Sigmoid colon (tissue), 7 donors: ENCODE measurements around the gene CRTC2. TPM values are rescaled to one million over a fixed set of nuclear protein-coding genes. Genes with fewer than 3 reads are reported as not detected.

Experiments
- DNase-seq: peaks from one replicate; pipeline ENCODE4 v3.0.0-alpha.2; 2019
- H3K27ac ChIP-seq, 4 donors: fragments of 200-600 bp; sonication (generic); one replicate each; pipeline ENCODE4 v1.5.1; 2016 to 2019; ENCODE audit warnings: mild to moderate bottlenecking in 1 of 4
- H3K27me3 ChIP-seq, 3 donors: fragments of 200-600 bp; sonication (generic); one replicate each; pipeline ENCODE4 v1.5.1; 2019; ENCODE audit warnings: mild to moderate bottlenecking in 1 of 3
- H3K36me3 ChIP-seq, 4 donors: fragments of 200-600 bp; sonication (generic); one replicate each; pipeline ENCODE4 v1.5.1; 2016 to 2019
- H3K4me1 ChIP-seq, 4 donors: fragments of 200-600 bp; sonication (generic); one replicate each; pipeline ENCODE4 v1.5.1; 2017 to 2019
- H3K4me3 ChIP-seq, 4 donors: fragments of 200-600 bp; sonication (generic); one replicate each; pipeline ENCODE4 v1.5.1; 2017 to 2019; ENCODE audit warnings: mild to moderate bottlenecking in 2 of 4, moderate library complexity in 1 of 4
- H3K9me3 ChIP-seq, 4 donors: fragments of 200-600 bp in 3 of 4; sonication (generic) in 3 of 4; one replicate each; pipeline versions ENCODE4 v1.5.1 to v1.6.1; 2013 to 2019
- EP300 ChIP-seq, 4 donors: sonication (generic); formaldehyde crosslinking; IDR thresholded peaks; one replicate each; pipeline ENCODE4 v1.6.1; 2017; ENCODE audit warnings: antibody characterized with exemption in 4 of 4
- POLR2A ChIP-seq, 2 donors: fragments of 450-650 bp; IDR thresholded peaks; one replicate each; pipeline ENCODE4 v1.6.1; 2016; ENCODE audit warnings: antibody characterized with exemption in 2 of 2, mild to moderate bottlenecking in 2 of 2, moderate library complexity in 2 of 2
- POLR2AphosphoS5 ChIP-seq, 4 donors: sonication (generic); formaldehyde crosslinking; IDR thresholded peaks; one replicate each; pipeline ENCODE4 v1.6.1; 2017; ENCODE audit warnings: antibody characterized with exemption in 4 of 4
- WGBS, 2 donors: extraction: QIAGEN DNeasy Blood & Tissue Kit; methylation state at CpG; one replicate each; pipeline ENCODE4 v1.1.7; 2013; 5-methylcytosine and 5-hydroxymethylcytosine counted together
- intact Hi-C: fragments of 100-400 bp; cut with DNase I; formaldehyde crosslinking; loops from one replicate; pipeline ENCODE4 v1.15.1; 2023
- polyA plus RNA-seq, 3 donors: library from polyadenylated mRNA; stranded (reverse); fragments of 200-250 nt; gene quantifications; one replicate each; pipeline ENCODE4 v1.2.3, GENCODE V29; 2013
- total RNA-seq, 4 donors: library from RNA; depleted of rRNA; stranded (reverse); fragments of >200 nt; gene quantifications; one replicate each; pipeline ENCODE4 v1.1.0, GENCODE V29; 2016
- TF ChIP-seq, protein P1 (sequence below), 4 experiments: fragments of 450-650 bp in 3 of 4; fragments of 200-600 bp in 1 of 4; IDR thresholded peaks; one replicate each; pipeline ENCODE4 v1.5.1; 2016 to 2019; ENCODE audit warnings: antibody characterized with exemption in 4 of 4, mild to moderate bottlenecking in 3 of 4, moderate library complexity in 2 of 4
- donor health status: healthy with polysubstance abuse.
- donor health status: Bipolar disorder and iron deficiency.
- donor health status: healthy.

The CRTC2 gene
- total and polyA plus RNA-seq, 7 donors = 13.7 to 32.9 (median 17.8) TPM

DNA sequence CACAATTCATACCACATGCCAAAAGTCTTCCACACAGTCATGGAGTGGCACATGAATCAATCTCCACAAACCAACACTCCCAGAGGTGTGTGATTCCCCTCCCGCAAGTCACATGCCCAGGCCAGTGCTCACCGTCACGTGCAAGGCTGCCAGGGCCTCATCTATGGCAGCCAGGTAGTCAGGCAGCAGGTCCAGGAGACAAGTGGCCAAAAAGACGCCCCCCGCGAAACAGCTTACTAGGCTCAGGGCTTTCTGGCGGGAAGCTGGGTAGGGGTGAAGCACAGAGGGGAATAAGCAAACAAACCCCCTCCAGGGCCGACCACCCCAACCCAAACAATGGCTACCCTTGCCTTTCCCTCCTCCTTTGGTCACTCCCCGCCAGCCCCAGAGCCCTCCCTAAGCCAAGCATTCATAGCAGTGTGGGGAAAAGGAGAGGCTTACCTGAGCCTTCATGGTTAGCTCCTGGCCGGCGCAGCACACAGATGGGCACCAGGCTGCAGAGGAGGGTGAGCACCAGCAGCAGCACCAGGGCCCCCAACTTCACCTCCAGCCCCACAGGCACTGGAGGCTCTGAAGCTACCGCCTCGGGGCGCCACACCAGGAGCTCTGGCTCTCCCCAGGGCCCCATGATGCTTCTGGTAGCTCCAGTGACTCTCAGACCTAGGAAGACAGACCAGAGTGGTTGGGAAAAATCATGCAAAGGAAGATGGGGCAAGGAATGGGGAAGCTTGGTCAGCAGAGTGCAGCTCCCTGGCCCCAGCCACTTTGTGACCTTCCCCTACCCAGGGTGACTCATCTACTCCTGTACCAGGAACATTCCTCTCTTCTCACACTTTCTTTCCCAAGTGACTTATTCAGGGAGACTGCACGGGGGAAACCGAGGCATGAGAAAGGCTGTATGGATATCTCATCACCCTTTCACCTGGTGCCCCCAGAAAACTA is 3.9 kb upstream of the CRTC2 start:
- peak; percentile 77 for DNase-seq
- intact Hi-C loops = no loop called here
- peaks cover 0 to 64% (median 51%) of the 10 kb centered on the region in 4 donors for H3K4me1 ChIP-seq
- H3K27ac ChIP-seq = peak overlapping the region; percentile 95 to 98 (median 96)
- no peaks in the 10 kb centered on the region for H3K27me3 ChIP-seq
- peak overlapping the region; percentile 62 to 84 (median 80) for H3K4me3 ChIP-seq
- 50 to 56% methylated on average over 16 of the region's 16 CpGs for WGBS, 2 donors
- H3K9me3 ChIP-seq = no peaks in the 10 kb centered on the region
- TF ChIP-seq POLR2A (IDR thresholded peaks at IDR 0.05) = no peak
- TF ChIP-seq, protein P1, sequence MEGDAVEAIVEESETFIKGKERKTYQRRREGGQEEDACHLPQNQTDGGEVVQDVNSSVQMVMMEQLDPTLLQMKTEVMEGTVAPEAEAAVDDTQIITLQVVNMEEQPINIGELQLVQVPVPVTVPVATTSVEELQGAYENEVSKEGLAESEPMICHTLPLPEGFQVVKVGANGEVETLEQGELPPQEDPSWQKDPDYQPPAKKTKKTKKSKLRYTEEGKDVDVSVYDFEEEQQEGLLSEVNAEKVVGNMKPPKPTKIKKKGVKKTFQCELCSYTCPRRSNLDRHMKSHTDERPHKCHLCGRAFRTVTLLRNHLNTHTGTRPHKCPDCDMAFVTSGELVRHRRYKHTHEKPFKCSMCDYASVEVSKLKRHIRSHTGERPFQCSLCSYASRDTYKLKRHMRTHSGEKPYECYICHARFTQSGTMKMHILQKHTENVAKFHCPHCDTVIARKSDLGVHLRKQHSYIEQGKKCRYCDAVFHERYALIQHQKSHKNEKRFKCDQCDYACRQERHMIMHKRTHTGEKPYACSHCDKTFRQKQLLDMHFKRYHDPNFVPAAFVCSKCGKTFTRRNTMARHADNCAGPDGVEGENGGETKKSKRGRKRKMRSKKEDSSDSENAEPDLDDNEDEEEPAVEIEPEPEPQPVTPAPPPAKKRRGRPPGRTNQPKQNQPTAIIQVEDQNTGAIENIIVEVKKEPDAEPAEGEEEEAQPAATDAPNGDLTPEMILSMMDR (IDR thresholded peaks at IDR 0.05) = no peak
- TF ChIP-seq EP300 (IDR thresholded peaks at IDR 0.05) = no peak
- TF ChIP-seq POLR2AphosphoS5 (IDR thresholded peaks at IDR 0.05) = no peak
- peaks cover 0 to 21% (median 6%) of the 10 kb centered on the region in 4 donors for H3K36me3 ChIP-seq

DNA sequence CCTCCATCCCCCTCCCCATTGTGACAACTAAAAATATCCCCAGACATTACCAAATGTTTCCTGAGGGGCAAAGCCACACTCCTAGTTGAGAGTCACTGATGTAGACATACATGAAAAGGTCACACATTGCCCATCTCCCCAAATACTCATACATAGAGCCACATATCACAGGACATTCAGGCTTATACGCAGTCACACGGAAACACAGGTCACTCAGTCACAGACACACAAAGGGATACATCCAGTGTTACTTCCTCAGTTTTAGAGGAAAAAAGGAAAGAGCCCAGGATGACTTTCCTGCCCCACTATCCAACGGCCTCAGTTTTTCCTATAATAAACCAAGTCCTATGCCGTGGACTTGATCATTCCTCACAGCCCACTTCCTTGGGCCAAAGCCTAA is 3.0 kb upstream of the CRTC2 start:
- no peak overlapping the region for H3K4me3 ChIP-seq
- intact Hi-C loops = no loop called here

DNA sequence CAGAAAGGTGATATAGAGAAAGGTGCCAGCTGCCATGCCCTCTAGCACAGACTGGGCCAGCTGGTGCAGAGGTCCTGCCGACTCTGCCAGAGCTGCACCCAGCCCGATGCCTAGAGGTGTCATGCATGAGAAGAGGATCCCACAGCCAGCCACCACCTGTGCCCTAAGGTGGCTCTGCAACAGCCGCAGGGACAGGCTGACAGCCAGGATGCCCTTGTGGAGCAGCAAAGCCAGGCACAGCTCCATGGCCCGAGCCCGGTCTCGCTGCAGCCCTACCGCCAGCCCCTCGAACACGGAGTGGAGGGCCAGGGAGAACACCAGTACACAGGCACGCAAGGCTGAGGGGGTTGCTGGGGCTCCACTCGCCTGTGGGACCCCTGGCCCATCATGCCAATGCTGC is 1.8 kb upstream of the CRTC2 start:
- no peaks in the 10 kb centered on the region for H3K9me3 ChIP-seq
- WGBS, 2 donors = 94 to 97% methylated on average over 11 of the region's 11 CpGs
- TF ChIP-seq POLR2AphosphoS5 (IDR thresholded peaks at IDR 0.05) (no peak), POLR2A (IDR thresholded peaks at IDR 0.05) (no peak), EP300 (IDR thresholded peaks at IDR 0.05) (no peak)
- TF ChIP-seq, protein P1 (IDR thresholded peaks at IDR 0.05) = no peak
- DNase-seq = no peak
- H3K36me3 ChIP-seq = peaks cover 0 to 21% (median 6%) of the 10 kb centered on the region in 4 donors
- peaks cover 0 to 69% (median 60%) of the 10 kb centered on the region in 4 donors for H3K4me1 ChIP-seq
- no peaks in the 10 kb centered on the region for H3K27me3 ChIP-seq
- intact Hi-C loops = no loop called here
- H3K4me3 ChIP-seq = no peak overlapping the region
- peak overlapping the region in 3 of 4 donors; percentile 93 to 98 (median 98) for H3K27ac ChIP-seq

More for the DNA sequence above, 3.0 kb upstream of the CRTC2 start:
- H3K27ac ChIP-seq = peak overlapping the region; percentile 95 to 98 (median 96)
- H3K27me3 ChIP-seq = no peaks in the 10 kb centered on the region
- H3K4me1 ChIP-seq = peaks cover 0 to 68% (median 56%) of the 10 kb centered on the region in 4 donors
- peaks cover 0 to 21% (median 6%) of the 10 kb centered on the region in 4 donors for H3K36me3 ChIP-seq
- WGBS, 2 donors = 84 to 91% methylated on average over 4 of the region's 4 CpGs
- no peak for DNase-seq
- TF ChIP-seq POLR2AphosphoS5 (IDR thresholded peaks at IDR 0.05) (no peak), EP300 (IDR thresholded peaks at IDR 0.05) (no peak), POLR2A (IDR thresholded peaks at IDR 0.05) (no peak)
- TF ChIP-seq, protein P1 (IDR thresholded peaks at IDR 0.05) = no peak
- H3K9me3 ChIP-seq = no peaks in the 10 kb centered on the region

DNA sequence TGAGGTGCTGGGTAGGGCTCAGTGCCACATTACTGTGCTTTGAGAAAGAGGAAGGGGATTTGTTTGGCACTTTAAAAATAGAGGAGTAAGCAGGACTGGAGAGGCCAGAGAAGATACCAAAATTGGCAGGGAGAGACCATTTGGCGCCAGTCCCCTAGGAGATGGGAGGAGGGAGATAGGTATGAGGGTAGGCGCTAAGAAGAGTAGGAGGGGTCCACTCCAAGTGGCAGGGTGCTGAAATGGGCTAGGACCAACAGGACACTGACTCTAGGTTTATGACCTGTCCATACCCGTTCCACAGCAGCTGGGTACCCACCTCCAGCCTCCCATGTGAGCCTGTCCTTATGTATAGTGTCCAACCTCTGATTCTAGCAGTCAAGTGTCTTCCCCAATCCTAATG is 1.0 kb upstream of the CRTC2 start:
- Histone ChIP-seq H3K4me3 (peak overlapping the region in 1 of 4 donors; percentile 77), H3K36me3 (peaks cover 0 to 26% (median 7%) of the 10 kb centered on the region in 4 donors), H3K27ac (peak overlapping the region; percentile 93 to 98 (median 97)), H3K4me1 (peaks cover 0 to 64% (median 56%) of the 10 kb centered on the region in 4 donors), H3K27me3 (no peaks in the 10 kb centered on the region), H3K9me3 (no peaks in the 10 kb centered on the region)
- TF ChIP-seq EP300 (IDR thresholded peaks at IDR 0.05) (no peak), POLR2AphosphoS5 (IDR thresholded peaks at IDR 0.05) (no peak), POLR2A (IDR thresholded peaks at IDR 0.05) (no peak)
- TF ChIP-seq, protein P1 (IDR thresholded peaks at IDR 0.05) = no peak
- intact Hi-C loops = loop anchor here (5.0 kb wide), 1 partner anchor 37 kb away; the partner anchor contains the start of gene GATAD2B
- no peak for DNase-seq
- 67 to 91% methylated on average over 3 of the region's 3 CpGs for WGBS, 2 donors
